GM12878 (cell line): ENCODE data around the gene STK32B.

Experiments
- CTCF ChIP-seq, 3 experiments: IDR thresholded peaks in 2 of 3; conservative IDR thresholded peaks in 1 of 3; 2 replicates each; pipeline ENCODE4 v1.5.1; 2011; ENCODE audit warnings: low read depth in 3 of 3, low read length in 3 of 3, mild to moderate bottlenecking in 3 of 3, control low read depth in 2 of 3, moderate library complexity in 2 of 3, inconsistent platforms in 1 of 3, mixed read lengths in 1 of 3; ENCODE audit not compliant: control insufficient read depth in 2 of 3, insufficient read depth in 1 of 3; ENCODE audit errors: extremely low read depth in 1 of 3
- KDM1A ChIP-seq: fragments of 200-600 bp; sonication (generic); IDR thresholded peaks from 2 replicates; pipeline ENCODE4 v1.6.1; 2016; ENCODE audit warnings: borderline replicate concordance
- REST ChIP-seq: IDR thresholded peaks from 2 replicates; pipeline ENCODE4 v1.6.1; 2012; ENCODE audit warnings: mild to moderate bottlenecking, low read depth, low read length

DNA sequence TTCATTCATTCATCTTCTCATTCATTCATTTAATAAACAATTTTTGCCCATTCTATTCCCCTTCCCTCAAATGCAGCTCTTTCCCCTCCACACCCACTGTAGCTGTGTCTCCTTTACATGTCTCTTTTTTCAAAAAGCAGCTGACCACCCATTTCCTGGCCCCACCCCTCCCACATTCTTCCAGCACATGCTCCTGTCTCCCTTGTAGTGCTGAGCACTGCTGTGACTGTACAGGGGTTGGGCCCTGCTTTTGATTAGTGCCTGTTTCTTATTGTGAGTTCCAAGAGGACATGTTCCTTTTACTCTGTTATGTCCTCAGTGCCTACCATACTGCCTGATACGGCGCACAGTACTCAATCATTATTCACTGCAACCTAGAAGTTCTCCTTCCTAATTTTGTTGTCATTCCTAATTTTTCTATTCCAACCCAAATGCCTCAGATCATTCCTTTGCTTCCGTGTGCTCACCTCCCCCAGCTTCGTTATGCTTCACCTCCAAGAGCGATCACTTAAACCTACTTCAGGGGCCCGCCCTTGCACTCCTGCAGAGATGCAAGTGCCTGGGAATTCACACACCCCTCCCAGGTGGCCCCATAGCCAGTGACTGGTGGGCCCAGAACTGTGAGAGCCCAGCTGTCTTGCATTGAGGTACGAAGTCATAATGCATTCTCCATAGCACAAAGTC is 152.2 kb downstream of the STK32B start:
- TF ChIP-seq REST (no peak), CTCF (IDR thresholded peaks at IDR 0.05 in 2 of 3, conservative IDR thresholded peaks at IDR 0.05 in 1 of 3; ENCODE audit: control insufficient read depth in 2 of 3, extremely low read depth in 1 of 3, insufficient read depth in 1 of 3, low read depth in 3 of 3, low read length in 3 of 3) (no peak), KDM1A (no peak)
